Right lobe of liver (tissue), 4 donors: ENCODE data around the gene ANO6.
"Not testable (repeated sequence)": the region's sequence is repeated elsewhere in the genome, so short reads cannot be mapped to it uniquely, and the experiment has no call there.

Experiments used
- POLR2A ChIP-seq: fragments of 450-650 bp; IDR thresholded peaks from one replicate; pipeline ENCODE4 v1.6.1; 2017; ENCODE audit warnings: antibody characterized with exemption, mild to moderate bottlenecking
- TF ChIP-seq, protein P1 (sequence below), 4 donors: fragments of 200-600 bp in 3 of 4; fragments of 450-650 bp in 1 of 4; IDR thresholded peaks; one replicate each; pipeline versions ENCODE4 v1.5.1 to v1.8.0; 2016 to 2022; ENCODE audit warnings: antibody characterized with exemption in 4 of 4, mild to moderate bottlenecking in 2 of 4
- donor health status: DM: no; HTN: no; CAD: no.
- donor health status: DM: no; HTN: no; CAD: no.
- donor health status: DM: no; HTN: yes; CAD: no.

GRCh38 chr12:45317261-45317660 is 101.4 kb downstream of the ANO6 start:
- not testable (repeated sequence) for TF ChIP-seq POLR2A
- TF ChIP-seq, protein P1, sequence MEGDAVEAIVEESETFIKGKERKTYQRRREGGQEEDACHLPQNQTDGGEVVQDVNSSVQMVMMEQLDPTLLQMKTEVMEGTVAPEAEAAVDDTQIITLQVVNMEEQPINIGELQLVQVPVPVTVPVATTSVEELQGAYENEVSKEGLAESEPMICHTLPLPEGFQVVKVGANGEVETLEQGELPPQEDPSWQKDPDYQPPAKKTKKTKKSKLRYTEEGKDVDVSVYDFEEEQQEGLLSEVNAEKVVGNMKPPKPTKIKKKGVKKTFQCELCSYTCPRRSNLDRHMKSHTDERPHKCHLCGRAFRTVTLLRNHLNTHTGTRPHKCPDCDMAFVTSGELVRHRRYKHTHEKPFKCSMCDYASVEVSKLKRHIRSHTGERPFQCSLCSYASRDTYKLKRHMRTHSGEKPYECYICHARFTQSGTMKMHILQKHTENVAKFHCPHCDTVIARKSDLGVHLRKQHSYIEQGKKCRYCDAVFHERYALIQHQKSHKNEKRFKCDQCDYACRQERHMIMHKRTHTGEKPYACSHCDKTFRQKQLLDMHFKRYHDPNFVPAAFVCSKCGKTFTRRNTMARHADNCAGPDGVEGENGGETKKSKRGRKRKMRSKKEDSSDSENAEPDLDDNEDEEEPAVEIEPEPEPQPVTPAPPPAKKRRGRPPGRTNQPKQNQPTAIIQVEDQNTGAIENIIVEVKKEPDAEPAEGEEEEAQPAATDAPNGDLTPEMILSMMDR (IDR thresholded peaks at IDR 0.05): not testable (repeated sequence)
